Naive thymus-derived CD4-positive, alpha-beta T cell (primary cell): Measurements from ENCODE around the gene CIC. TPM values are rescaled to one million over a fixed set of nuclear protein-coding genes. Genes with fewer than 3 reads are reported as not detected.

Experiments used
- ATAC-seq: fragments of 150-1000 bp; cut with Tn5 transposase; 2 replicates; pipeline ENCODE4 v1.10.0; 2021; ENCODE audit warnings: mild to moderate bottlenecking, moderate library complexity
- CTCF ChIA-PET: fragments of 350-600 bp; sonication (Branson Sonifier 250); formaldehyde crosslinking; loops from one replicate; lab custom pipeline; 2021; ENCODE audit warnings: antibody characterized with exemption; lab: Charles Lee
- POLR2A ChIA-PET: fragments of 350-600 bp; sonication (Branson Sonifier 250); formaldehyde crosslinking; loops from one replicate; lab custom pipeline; 2021; ENCODE audit warnings: antibody characterized with exemption, inconsistent platforms; lab: Charles Lee
- DNase-seq, 9 donors: peaks; one replicate each; pipeline versions ENCODE4 v3.0.0 to v3.0.0-alpha.2; 2020 to 2022; ENCODE audit warnings: mixed read lengths in 1 of 9
- H3K27ac ChIP-seq: one replicate; pipeline ENCODE4 v1.7.0; 2013; ENCODE audit warnings: mild to moderate bottlenecking, low read depth, low read length, moderate library complexity
- H3K27me3 ChIP-seq, 2 donors: one replicate each; pipeline ENCODE4 v1.7.0; 2013; ENCODE audit warnings: low read length in 2 of 2, mild to moderate bottlenecking in 2 of 2, moderate library complexity in 2 of 2; ENCODE audit not compliant: control insufficient read depth in 2 of 2, insufficient read depth in 2 of 2
- H3K36me3 ChIP-seq, 3 experiments: 1 replicate in 2 of 3; 2 replicates in 1 of 3; pipeline ENCODE4 v1.7.0; 2013; ENCODE audit warnings: low read length in 3 of 3, mild to moderate bottlenecking in 3 of 3, moderate library complexity in 1 of 3; ENCODE audit not compliant: insufficient read depth in 3 of 3, control insufficient read depth in 2 of 3
- H3K4me1 ChIP-seq, 2 donors: one replicate each; pipeline ENCODE4 v1.7.0; 2013; ENCODE audit warnings: low read length in 2 of 2, mild to moderate bottlenecking in 2 of 2, moderate library complexity in 1 of 2; ENCODE audit not compliant: control insufficient read depth in 2 of 2, insufficient read depth in 2 of 2
- H3K4me3 ChIP-seq: 2 replicates; pipeline ENCODE4 v1.7.0; 2013; ENCODE audit warnings: mild to moderate bottlenecking, low read length
- H3K9me3 ChIP-seq, 3 experiments: 1 replicate in 2 of 3; 2 replicates in 1 of 3; pipeline ENCODE4 v1.7.0; 2013; ENCODE audit warnings: low read length in 3 of 3; ENCODE audit not compliant: control insufficient read depth in 2 of 3
- H3K27ac Mint-ChIP-seq, 9 donors: one replicate each; pipeline ENCODE4 v1.8.0; 2020 to 2022; ENCODE audit warnings: mixed read lengths in 9 of 9, mild to moderate bottlenecking in 8 of 9, moderate library complexity in 5 of 9, inconsistent platforms in 2 of 9
- H3K27me3 Mint-ChIP-seq, 5 donors: one replicate each; pipeline ENCODE4 v1.8.0; 2021 to 2022; ENCODE audit warnings: mixed read lengths in 5 of 5, mild to moderate bottlenecking in 1 of 5
- H3K36me3 Mint-ChIP-seq, 5 donors: one replicate each; pipeline ENCODE4 v1.8.0; 2020 to 2022; ENCODE audit warnings: mixed read lengths in 5 of 5, mild to moderate bottlenecking in 3 of 5, inconsistent platforms in 1 of 5
- H3K4me1 Mint-ChIP-seq, 7 donors: one replicate each; pipeline ENCODE4 v1.8.0; 2020 to 2022; ENCODE audit warnings: mixed read lengths in 7 of 7, mild to moderate bottlenecking in 3 of 7, inconsistent platforms in 1 of 7
- H3K4me3 Mint-ChIP-seq, 10 donors: one replicate each; pipeline ENCODE4 v1.8.0; 2020 to 2022; ENCODE audit warnings: mild to moderate bottlenecking in 10 of 10, mixed read lengths in 10 of 10, moderate library complexity in 6 of 10, inconsistent platforms in 2 of 10
- H3K9me3 Mint-ChIP-seq, 11 donors: one replicate each; pipeline ENCODE4 v1.8.0; 2020 to 2022; ENCODE audit warnings: mixed read lengths in 11 of 11, mild to moderate bottlenecking in 4 of 11, inconsistent platforms in 1 of 11, moderate library complexity in 1 of 11
- intact Hi-C, 2 donors: fragments of 100-400 bp; cut with micrococcal nuclease; formaldehyde crosslinking; loops; one replicate each; pipeline ENCODE4 v1.15.1; 2023
- polyA plus RNA-seq, 2 donors: library from polyadenylated mRNA; unstranded; fragments of 300-500 nt; fragmentation: Illumina TruSeq; gene quantifications; one replicate each; pipeline ENCODE4 v1.2.3, GENCODE V29; 2021
- total RNA-seq, 6 experiments: library from RNA in 5 of 6; stranded (reverse) in 5 of 6; gene quantifications; 1 replicate in 5 of 6; 2 replicates in 1 of 6; pipeline ENCODE4 v1.2.3 and lab custom pipeline; 2021 to 2026

CIC gene
- total and polyA plus RNA-seq, 7 experiments from 2014 or later: 1.5 to 134 (median 93.6) TPM

DNA sequence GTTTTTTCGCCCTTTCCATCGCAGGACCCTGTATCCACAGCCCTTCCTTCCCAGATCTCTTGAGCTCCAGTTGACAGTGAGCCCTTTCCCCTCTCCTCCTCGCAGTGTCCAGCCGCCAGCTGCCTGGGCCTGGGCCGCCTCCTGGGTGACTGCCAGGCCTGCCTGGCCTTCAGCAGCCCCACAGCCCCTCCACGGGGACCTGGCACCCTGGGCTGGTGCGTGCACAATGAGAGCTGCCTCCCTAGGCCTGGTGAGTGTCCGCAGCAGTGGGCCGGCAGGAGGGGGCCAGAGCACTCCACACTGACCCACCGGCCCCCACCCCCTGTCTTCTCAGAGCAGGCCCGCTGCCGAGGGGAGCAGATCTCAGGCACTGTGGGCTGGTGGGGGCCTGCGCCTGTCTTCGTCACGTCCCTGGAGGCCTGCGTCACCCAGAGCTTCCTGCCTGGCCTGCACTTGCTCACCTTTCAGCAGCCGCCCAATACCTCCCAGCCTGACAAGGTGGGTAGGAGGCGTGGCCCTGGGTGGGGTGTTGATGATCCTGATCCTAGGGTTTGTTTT, 75.4 kb downstream of the CIC start:
- intact Hi-C loops: no loop called here
- H3K4me3 ChIP-seq: no peak overlapping the region
- DNase-seq (no peak), ATAC-seq (no peak)
- Mint-ChIP-seq H3K36me3 (peaks cover 0 to 16% (median 4%) of the 10 kb centered on the region in 5 donors), H3K27ac (no peak overlapping the region), H3K4me1 (peaks cover 0 to 4% (median 0%) of the 10 kb centered on the region in 7 donors), H3K9me3 (peaks cover 0 to 1% (median 0%) of the 10 kb centered on the region in 11 donors), H3K27me3 (no peaks in the 10 kb centered on the region), H3K4me3 (no peak overlapping the region)
- ChIA-PET POLR2A (no interaction called here), CTCF (no interaction called here)
- no peak overlapping the region for H3K27ac ChIP-seq
- no peaks in the 10 kb centered on the region for H3K4me1 ChIP-seq
- H3K9me3 ChIP-seq: no peaks in the 10 kb centered on the region
- H3K27me3 ChIP-seq: no peaks in the 10 kb centered on the region
- H3K36me3 ChIP-seq: peaks cover 0 to 3% (median 0%) of the 10 kb centered on the region in 3 experiments

Other genes starting within 250 kb of the CIC start
- gene GRIK5, start 199.0 kb upstream of the CIC start, total RNA-seq: 1 to 10 TPM in 2 of 5 experiments, under 1 TPM in 3; 0.57 to 3.5 (median 0.86) TPM
- gene GRIK5, start 199.0 kb upstream of the CIC start, polyA plus RNA-seq: under 1 TPM in 1 of 2 donors, not detected in 1; 0.09 TPM
- gene ZNF574, start 193.1 kb upstream of the CIC start, total RNA-seq: 10 to 100 TPM; 17.6 to 26.7 (median 20.9) TPM
- 10 to 100 TPM; 11.2 to 32.8 TPM for gene ZNF574, start 193.1 kb upstream of the CIC start, polyA plus RNA-seq
- gene POU2F2, start 136.8 kb upstream of the CIC start, total RNA-seq: 10 to 100 TPM; 31.5 to 91.3 (median 73.4) TPM
- 1 to 10 TPM; 2.2 to 7.6 TPM for gene POU2F2, start 136.8 kb upstream of the CIC start, polyA plus RNA-seq
- 100 to 1,000 TPM in 1 of 5 experiments, 10 to 100 TPM in 4; 47.9 to 104 (median 65.8) TPM for gene DEDD2, start 51.6 kb upstream of the CIC start, total RNA-seq
- 100 to 1,000 TPM; 132 to 208 TPM for gene DEDD2, start 51.6 kb upstream of the CIC start, polyA plus RNA-seq
- 10 to 100 TPM in 4 of 5 experiments, 1 to 10 TPM in 1; 8.6 to 25.2 (median 22.7) TPM for gene ZNF526, start 48.9 kb upstream of the CIC start, total RNA-seq
- 10 to 100 TPM in 1 of 2 donors, 1 to 10 TPM in 1; 4.0 to 11.8 TPM for gene ZNF526, start 48.9 kb upstream of the CIC start, polyA plus RNA-seq
- gene GSK3A, start 26.6 kb upstream of the CIC start, total RNA-seq: 10 to 100 TPM; 19.6 to 52.0 (median 33.0) TPM
- 10 to 100 TPM; 11.4 to 19.6 TPM for gene GSK3A, start 26.6 kb upstream of the CIC start, polyA plus RNA-seq
- 100 to 1,000 TPM in 1 of 5 experiments, 10 to 100 TPM in 4; 42.5 to 105 (median 51.8) TPM for gene ERF, start 14.1 kb upstream of the CIC start, total RNA-seq
- 10 to 100 TPM in 1 of 2 donors, 1 to 10 TPM in 1; 2.8 to 10.8 TPM for gene ERF, start 14.1 kb upstream of the CIC start, polyA plus RNA-seq
- gene PRR19, start 32.9 kb downstream of the CIC start, total RNA-seq: under 1 TPM in 4 of 5 experiments, not detected in 1; 0.32 to 0.68 (median 0.38) TPM
- under 1 TPM; 0.48 to 0.61 TPM for gene PRR19, start 32.9 kb downstream of the CIC start, polyA plus RNA-seq
- gene PAFAH1B3, start 33.4 kb downstream of the CIC start, total RNA-seq: 10 to 100 TPM; 11.7 to 36.9 (median 16.9) TPM
- gene PAFAH1B3, start 33.4 kb downstream of the CIC start, polyA plus RNA-seq: 10 to 100 TPM; 52.6 to 73.4 TPM
- gene TMEM145, start 44.1 kb downstream of the CIC start, total RNA-seq: not detected
- not detected for gene TMEM145, start 44.1 kb downstream of the CIC start, polyA plus RNA-seq
- gene MEGF8, start 56.4 kb downstream of the CIC start, total RNA-seq: 1 to 10 TPM; 6.7 to 9.3 (median 8.6) TPM
- gene MEGF8, start 56.4 kb downstream of the CIC start, polyA plus RNA-seq: under 1 TPM; 0.40 TPM
- gene CNFN, start 121.0 kb downstream of the CIC start, total RNA-seq: under 1 TPM in 1 of 5 experiments, not detected in 4; 0.75 TPM
- under 1 TPM in 1 of 2 donors, not detected in 1; 0.52 TPM for gene CNFN, start 121.0 kb downstream of the CIC start, polyA plus RNA-seq
- gene LIPE, start 158.1 kb downstream of the CIC start, total RNA-seq: 10 to 100 TPM; 15.8 to 35.4 (median 28.3) TPM
- 1 to 10 TPM; 7.0 to 9.8 TPM for gene LIPE, start 158.1 kb downstream of the CIC start, polyA plus RNA-seq
- not detected for gene CXCL17, start 173.7 kb downstream of the CIC start, total RNA-seq
- gene CXCL17, start 173.7 kb downstream of the CIC start, polyA plus RNA-seq: under 1 TPM in 1 of 2 donors, not detected in 1; 0.30 TPM